Ascending aorta (tissue), 2 donors: ENCODE data around the gene GNMT. TPM values are rescaled to one million over a fixed set of nuclear protein-coding genes. Genes with fewer than 3 reads are reported as not detected.
"Not testable (repeated sequence)": the region's sequence is repeated elsewhere in the genome, so short reads cannot be mapped to it uniquely, and the experiment has no call there.

Experiments used
- DNase-seq, 2 donors: peaks; one replicate each; pipeline ENCODE4 v3.0.0-alpha.2; 2019; ENCODE audit warnings: low spot score in 2 of 2
- H3K27ac ChIP-seq, 2 donors: fragments of 200-600 bp; sonication (generic); one replicate each; pipeline ENCODE4 v1.5.1; 2016 to 2017; ENCODE audit warnings: mild to moderate bottlenecking in 1 of 2
- H3K27me3 ChIP-seq: fragments of 200-600 bp; sonication (generic); one replicate; pipeline ENCODE4 v1.5.1; 2017
- H3K36me3 ChIP-seq, 2 donors: fragments of 200-600 bp; sonication (generic); one replicate each; pipeline ENCODE4 v1.5.1; 2016
- H3K4me1 ChIP-seq, 2 donors: fragments of 200-600 bp; sonication (generic); one replicate each; pipeline ENCODE4 v1.5.1; 2016 to 2017; ENCODE audit warnings: mild to moderate bottlenecking in 1 of 2
- H3K4me3 ChIP-seq, 2 donors: fragments of 200-600 bp; sonication (generic); one replicate each; pipeline ENCODE4 v1.5.1; 2016 to 2017; ENCODE audit warnings: mild to moderate bottlenecking in 1 of 2
- H3K9me3 ChIP-seq, 2 donors: fragments of 200-600 bp; sonication (generic); one replicate each; pipeline ENCODE4 v1.5.1; 2016
- CTCF ChIP-seq, 3 experiments: fragments of 200-600 bp in 2 of 3; fragments of 450-650 bp in 1 of 3; sonication (generic) in 2 of 3; IDR thresholded peaks; one replicate each; pipeline ENCODE4 v1.5.1; 2016 to 2019; ENCODE audit warnings: antibody characterized with exemption in 3 of 3, mild to moderate bottlenecking in 1 of 3, moderate library complexity in 1 of 3
- intact Hi-C: fragments of 100-400 bp; cut with DNase I; formaldehyde crosslinking; loops from one replicate; pipeline ENCODE4 v1.15.1; 2023
- total RNA-seq: library from RNA; depleted of rRNA; stranded (reverse); fragments of >200 nt; gene quantifications from one replicate; pipeline ENCODE4 v1.1.0, GENCODE V29; 2016

Gene GNMT
- total RNA-seq, 1 donor from 2014 or later: not detected

DNA sequence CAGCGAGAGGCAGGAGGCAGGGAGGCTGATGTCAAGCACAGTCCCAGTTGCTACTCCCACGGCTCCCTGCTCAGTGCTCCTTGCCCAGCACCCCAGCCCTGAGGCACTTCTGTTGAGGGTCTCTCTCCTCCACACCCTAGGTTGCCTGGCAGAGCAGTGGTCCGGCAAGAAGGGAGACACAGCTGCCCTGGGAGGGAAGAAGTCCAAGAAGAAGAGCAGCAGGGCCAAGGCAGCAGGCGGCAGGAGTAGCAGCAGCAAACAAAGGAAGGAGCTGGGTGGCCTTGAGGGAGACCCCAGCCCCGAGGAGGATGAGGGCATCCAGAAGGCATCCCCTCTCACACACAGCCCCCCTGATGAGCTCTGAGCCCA is 22.1 kb upstream of the GNMT start:
- Histone ChIP-seq H3K27me3 (no peaks in the 10 kb centered on the region), H3K36me3 (peaks cover 41 to 42% of the 10 kb centered on the region in 2 donors), H3K4me3 (no peak overlapping the region), H3K9me3 (no peaks in the 10 kb centered on the region), H3K27ac (no peak overlapping the region), H3K4me1 (no peaks in the 10 kb centered on the region)
- intact Hi-C loops: no loop called here
- no peak for TF ChIP-seq CTCF (IDR thresholded peaks at IDR 0.05)
- DNase-seq: no peak

- peaks cover 47% of the 10 kb centered on the region in 2 donors for H3K36me3 ChIP-seq
Measured at GRCh38 chr6:42938987-42939809, 21.4 kb upstream of the GNMT start.

DNA sequence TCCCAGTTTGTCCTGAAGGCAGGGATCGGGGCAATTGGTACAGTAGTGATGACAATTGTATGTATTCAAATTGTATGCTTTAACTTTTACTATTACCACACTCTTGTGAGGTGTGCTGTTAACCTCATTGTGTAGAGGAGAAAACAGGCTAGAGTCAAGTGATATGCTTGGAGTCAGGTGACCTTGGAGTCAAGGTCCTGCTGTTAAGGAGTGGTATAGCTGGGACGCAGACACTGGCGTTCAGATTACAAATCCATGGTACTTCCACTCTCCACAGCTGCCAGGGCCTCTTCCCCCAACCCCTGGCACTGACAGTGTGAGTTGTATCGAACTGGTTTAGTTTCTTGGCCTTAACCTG is 20.8 kb upstream of the GNMT start:
- H3K36me3 ChIP-seq: peaks cover 42% of the 10 kb centered on the region in 2 donors
- no peak overlapping the region for H3K27ac ChIP-seq
- TF ChIP-seq CTCF (IDR thresholded peaks at IDR 0.05): no peak
- no peak overlapping the region for H3K4me3 ChIP-seq
- no peaks in the 10 kb centered on the region for H3K27me3 ChIP-seq
- DNase-seq: no peak
- H3K4me1 ChIP-seq: no peaks in the 10 kb centered on the region
- no peaks in the 10 kb centered on the region for H3K9me3 ChIP-seq
- intact Hi-C loops: no loop called here

More at GRCh38 chr6:42938987-42939809, 21.4 kb upstream of the GNMT start:
- no peaks in the 10 kb centered on the region for H3K4me1 ChIP-seq
- no peak for TF ChIP-seq CTCF (IDR thresholded peaks at IDR 0.05)
- no peak overlapping the region for H3K4me3 ChIP-seq
- H3K27ac ChIP-seq: no peak overlapping the region
- DNase-seq: no peak
- intact Hi-C loops: no loop called here
- no peaks in the 10 kb centered on the region for H3K9me3 ChIP-seq
- no peaks in the 10 kb centered on the region for H3K27me3 ChIP-seq

- no peak overlapping the region for H3K27ac ChIP-seq
- H3K4me3 ChIP-seq: no peak overlapping the region
- DNase-seq: no peak
- H3K27me3 ChIP-seq: no peaks in the 10 kb centered on the region
- peaks cover 37 to 39% of the 10 kb centered on the region in 2 donors for H3K36me3 ChIP-seq
- intact Hi-C loops: no loop called here
- no peak for TF ChIP-seq CTCF (IDR thresholded peaks at IDR 0.05)
- H3K4me1 ChIP-seq: no peaks in the 10 kb centered on the region
- H3K9me3 ChIP-seq: no peaks in the 10 kb centered on the region
Measured at GRCh38 chr6:42940493-42941045, 20.0 kb upstream of the GNMT start.

- H3K4me3 ChIP-seq, intact Hi-C loops, H3K9me3 ChIP-seq, H3K27me3 ChIP-seq, DNase-seq, H3K27ac ChIP-seq, H3K4me1 ChIP-seq: not testable (repeated sequence)
- H3K36me3 ChIP-seq: peaks cover 29 to 32% of the 10 kb centered on the region in 2 donors
Measured at GRCh38 chr6:42941356-42941755, 19.2 kb upstream of the GNMT start.

- Histone ChIP-seq H3K9me3 (no peaks in the 10 kb centered on the region), H3K27ac (no peak overlapping the region), H3K27me3 (no peaks in the 10 kb centered on the region), H3K4me3 (no peak overlapping the region), H3K4me1 (no peaks in the 10 kb centered on the region), H3K36me3 (peaks cover 19 to 25% of the 10 kb centered on the region in 2 donors)
- intact Hi-C loops: no loop called here
- DNase-seq: no peak
- no peak for TF ChIP-seq CTCF (IDR thresholded peaks at IDR 0.05)
Measured at GRCh38 chr6:42942444-42942843, 18.1 kb upstream of the GNMT start.
